K562 (cell line): ENCODE results near the gene PDRG1.

Source experiments
- POLR2A ChIP-seq: fragments of 450-650 bp; conservative IDR thresholded peaks from 2 replicates; pipeline ENCODE4 v1.6.1; 2016
- TAF1 ChIP-seq: IDR thresholded peaks from 2 replicates; pipeline ENCODE4 v1.6.1; 2011; ENCODE audit warnings: mild to moderate bottlenecking, low read length, moderate library complexity; ENCODE audit not compliant: insufficient read depth, control insufficient read depth, severe bottlenecking; ENCODE audit errors: extremely low read depth
- ZEB2 ChIP-seq: fragments of 450-650 bp; IDR thresholded peaks from 2 replicates; pipeline ENCODE4 v1.6.1; 2016
- ZNF12 ChIP-seq: sonication (generic); formaldehyde crosslinking; IDR thresholded peaks from 2 replicates; pipeline ENCODE4 v1.4.0; 2020; ENCODE audit warnings: mild to moderate bottlenecking, missing genetic modification reagents
- TF ChIP-seq, protein P1 (sequence below), 2 experiments: fragments of 450-650 bp; formaldehyde crosslinking in 1 of 2; IDR thresholded peaks; 2 replicates each; pipeline versions ENCODE4 v1.4.0 to v1.6.1; 2014 to 2020; ENCODE audit warnings: mild to moderate bottlenecking in 2 of 2, borderline replicate concordance in 1 of 2, low read depth in 1 of 2

DNA sequence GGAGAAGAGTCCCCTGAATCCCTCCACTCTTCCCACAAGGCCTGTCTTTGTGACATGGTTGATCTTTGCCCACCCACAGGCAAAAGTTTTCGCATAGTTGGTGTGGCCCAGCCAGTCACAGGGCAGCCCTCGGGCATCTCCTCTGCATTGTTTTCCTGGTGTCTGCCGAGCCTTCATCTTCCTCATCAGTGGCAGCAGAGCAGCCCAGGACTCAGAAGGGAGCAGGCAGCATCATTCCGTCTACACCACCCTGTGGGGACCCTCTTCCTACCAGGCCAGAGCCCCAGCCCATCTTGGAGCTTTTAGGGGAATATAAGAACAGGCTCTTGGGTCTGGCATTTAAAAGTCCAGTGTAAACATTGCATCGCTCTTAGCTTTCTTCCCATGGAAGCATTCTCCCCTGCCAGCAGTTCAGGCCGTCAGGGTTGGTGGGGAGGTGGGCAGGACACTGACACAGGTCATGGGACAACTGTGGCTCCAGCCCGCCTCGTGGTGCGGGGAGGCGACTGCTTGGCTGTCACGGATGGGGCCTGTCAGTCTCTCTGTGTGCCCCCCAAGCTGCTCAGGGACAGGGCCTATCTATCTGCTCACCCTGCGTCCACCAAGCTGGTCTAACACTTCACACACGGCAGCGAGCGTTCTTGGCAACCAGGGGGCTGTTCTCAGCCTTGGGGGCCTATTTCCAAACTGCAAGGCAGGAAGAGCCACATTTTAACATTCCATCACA lies 38.3 kb downstream of the PDRG1 start:
- no peak for TF ChIP-seq POLR2A
- no peak for TF ChIP-seq TAF1
- no peak for TF ChIP-seq ZEB2
- TF ChIP-seq, protein P1, sequence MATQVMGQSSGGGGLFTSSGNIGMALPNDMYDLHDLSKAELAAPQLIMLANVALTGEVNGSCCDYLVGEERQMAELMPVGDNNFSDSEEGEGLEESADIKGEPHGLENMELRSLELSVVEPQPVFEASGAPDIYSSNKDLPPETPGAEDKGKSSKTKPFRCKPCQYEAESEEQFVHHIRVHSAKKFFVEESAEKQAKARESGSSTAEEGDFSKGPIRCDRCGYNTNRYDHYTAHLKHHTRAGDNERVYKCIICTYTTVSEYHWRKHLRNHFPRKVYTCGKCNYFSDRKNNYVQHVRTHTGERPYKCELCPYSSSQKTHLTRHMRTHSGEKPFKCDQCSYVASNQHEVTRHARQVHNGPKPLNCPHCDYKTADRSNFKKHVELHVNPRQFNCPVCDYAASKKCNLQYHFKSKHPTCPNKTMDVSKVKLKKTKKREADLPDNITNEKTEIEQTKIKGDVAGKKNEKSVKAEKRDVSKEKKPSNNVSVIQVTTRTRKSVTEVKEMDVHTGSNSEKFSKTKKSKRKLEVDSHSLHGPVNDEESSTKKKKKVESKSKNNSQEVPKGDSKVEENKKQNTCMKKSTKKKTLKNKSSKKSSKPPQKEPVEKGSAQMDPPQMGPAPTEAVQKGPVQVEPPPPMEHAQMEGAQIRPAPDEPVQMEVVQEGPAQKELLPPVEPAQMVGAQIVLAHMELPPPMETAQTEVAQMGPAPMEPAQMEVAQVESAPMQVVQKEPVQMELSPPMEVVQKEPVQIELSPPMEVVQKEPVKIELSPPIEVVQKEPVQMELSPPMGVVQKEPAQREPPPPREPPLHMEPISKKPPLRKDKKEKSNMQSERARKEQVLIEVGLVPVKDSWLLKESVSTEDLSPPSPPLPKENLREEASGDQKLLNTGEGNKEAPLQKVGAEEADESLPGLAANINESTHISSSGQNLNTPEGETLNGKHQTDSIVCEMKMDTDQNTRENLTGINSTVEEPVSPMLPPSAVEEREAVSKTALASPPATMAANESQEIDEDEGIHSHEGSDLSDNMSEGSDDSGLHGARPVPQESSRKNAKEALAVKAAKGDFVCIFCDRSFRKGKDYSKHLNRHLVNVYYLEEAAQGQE (IDR thresholded peaks at IDR 0.05; ENCODE audit: borderline replicate concordance) = no peak
- TF ChIP-seq, protein P1 (CRISPR knock-in tag; IDR thresholded peaks at IDR 0.05; ENCODE audit: low read depth) = no peak
- no peak for TF ChIP-seq ZNF12
